ENCODE measurements around the gene PDCD4. TPM values are rescaled to one million over a fixed set of nuclear protein-coding genes. Genes with fewer than 3 reads are reported as not detected.

PDCD4 gene
- polyA plus RNA-seq, 1 of the 3 experiments (the other 2 are of a cell fraction): 23.3 TPM

DNA sequence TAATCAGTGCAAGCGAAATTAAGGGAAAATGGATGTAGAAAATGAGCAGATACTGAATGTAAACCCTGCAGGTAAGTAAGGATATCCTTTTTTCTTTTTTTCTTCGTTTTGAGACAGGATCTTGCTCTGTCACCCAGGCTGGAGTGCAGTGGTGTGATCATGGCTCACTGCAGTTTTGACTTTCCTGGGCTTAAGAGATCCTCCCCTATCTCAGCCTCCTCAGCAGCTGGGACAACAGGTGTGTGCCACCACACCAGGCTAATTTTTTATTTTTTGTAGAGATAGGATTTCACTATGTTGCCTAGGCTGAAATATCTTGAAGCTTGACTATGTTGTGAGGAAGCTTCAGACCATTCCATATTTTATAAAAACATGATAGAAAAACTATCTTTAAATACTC, 4.3 kb downstream of the PDCD4 start:
- H3K36me3 ChIP-seq (replicated peaks in 1 of 2; ENCODE audit: control insufficient read depth in 1 of 2, insufficient read depth in 2 of 2, low read length in 1 of 2): peaks cover 22 to 45% of the 10 kb centered on the region in 2 experiments
- H3K4me3 ChIP-seq (ENCODE audit: low read depth in 2 of 2, low read length in 1 of 2): no peak overlapping the region
- H3K9me2 ChIP-seq: no peaks in the 10 kb centered on the region
- 85% methylated on average over 2 of the region's 2 CpGs for WGBS (ENCODE audit: low lambda C conversion rate)
- DNase-seq: no peak
- no peaks in the 10 kb centered on the region for H3K27me3 ChIP-seq (ENCODE audit: insufficient read depth)
- H3K79me2 ChIP-seq (ENCODE audit: insufficient read depth): peaks cover 36% of the 10 kb centered on the region
- no peak overlapping the region for H2AFZ ChIP-seq (ENCODE audit: low read depth)
- H3F3A ChIP-seq (replicated peaks; ENCODE audit: insufficient read depth): peaks cover 3% of the 10 kb centered on the region
- no peak overlapping the region for H3K9ac ChIP-seq
- peaks cover 0 to 20% of the 10 kb centered on the region in 2 experiments; a peak in 2 of 4 replicates for H3K4me1 ChIP-seq (ENCODE audit: control insufficient read depth in 1 of 2, insufficient read depth in 2 of 2, low read depth in 1 of 2, low read length in 1 of 2)
- H4K20me1 ChIP-seq (ENCODE audit: insufficient read depth): peaks cover 13% of the 10 kb centered on the region; the same call in 1 of the 2 replicates
- TF ChIP-seq NFIC (IDR thresholded peaks at IDR 0.05; ENCODE audit: borderline replicate concordance) (no peak), TAF1 (IDR thresholded peaks at IDR 0.05; ENCODE audit: borderline replicate concordance, low read depth, low read length) (no peak), RFX5 (IDR thresholded peaks at IDR 0.05; ENCODE audit: low read length) (no peak), MXI1 (IDR thresholded peaks at IDR 0.05; ENCODE audit: low read depth, low read length) (no peak), RAD21 (IDR thresholded peaks at IDR 0.05; ENCODE audit: low read length) (no peak), FOXJ3 (CRISPR knock-in tag; IDR thresholded peaks at IDR 0.05) (no peak), EZH2phosphoT487 (IDR thresholded peaks at IDR 0.05; ENCODE audit: borderline replicate concordance, low read depth) (no peak), NRF1 (IDR thresholded peaks at IDR 0.05; ENCODE audit: low read depth, low read length) (no peak), MEF2A (IDR thresholded peaks at IDR 0.05; ENCODE audit: borderline replicate concordance, low read depth) (no peak), RXRA (IDR thresholded peaks at IDR 0.05; ENCODE audit: borderline replicate concordance, low read depth) (no peak), YY1 (IDR thresholded peaks at IDR 0.05; ENCODE audit: low read depth) (no peak)
- TF ChIP-seq, protein P1, sequence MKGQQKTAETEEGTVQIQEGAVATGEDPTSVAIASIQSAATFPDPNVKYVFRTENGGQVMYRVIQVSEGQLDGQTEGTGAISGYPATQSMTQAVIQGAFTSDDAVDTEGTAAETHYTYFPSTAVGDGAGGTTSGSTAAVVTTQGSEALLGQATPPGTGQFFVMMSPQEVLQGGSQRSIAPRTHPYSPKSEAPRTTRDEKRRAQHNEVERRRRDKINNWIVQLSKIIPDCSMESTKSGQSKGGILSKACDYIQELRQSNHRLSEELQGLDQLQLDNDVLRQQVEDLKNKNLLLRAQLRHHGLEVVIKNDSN (IDR thresholded peaks at IDR 0.05; ENCODE audit: borderline replicate concordance, low read depth): no peak
- TF ChIP-seq, protein P2, sequence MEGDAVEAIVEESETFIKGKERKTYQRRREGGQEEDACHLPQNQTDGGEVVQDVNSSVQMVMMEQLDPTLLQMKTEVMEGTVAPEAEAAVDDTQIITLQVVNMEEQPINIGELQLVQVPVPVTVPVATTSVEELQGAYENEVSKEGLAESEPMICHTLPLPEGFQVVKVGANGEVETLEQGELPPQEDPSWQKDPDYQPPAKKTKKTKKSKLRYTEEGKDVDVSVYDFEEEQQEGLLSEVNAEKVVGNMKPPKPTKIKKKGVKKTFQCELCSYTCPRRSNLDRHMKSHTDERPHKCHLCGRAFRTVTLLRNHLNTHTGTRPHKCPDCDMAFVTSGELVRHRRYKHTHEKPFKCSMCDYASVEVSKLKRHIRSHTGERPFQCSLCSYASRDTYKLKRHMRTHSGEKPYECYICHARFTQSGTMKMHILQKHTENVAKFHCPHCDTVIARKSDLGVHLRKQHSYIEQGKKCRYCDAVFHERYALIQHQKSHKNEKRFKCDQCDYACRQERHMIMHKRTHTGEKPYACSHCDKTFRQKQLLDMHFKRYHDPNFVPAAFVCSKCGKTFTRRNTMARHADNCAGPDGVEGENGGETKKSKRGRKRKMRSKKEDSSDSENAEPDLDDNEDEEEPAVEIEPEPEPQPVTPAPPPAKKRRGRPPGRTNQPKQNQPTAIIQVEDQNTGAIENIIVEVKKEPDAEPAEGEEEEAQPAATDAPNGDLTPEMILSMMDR (IDR thresholded peaks at IDR 0.05): no peak
- POLR2A ChIA-PET: no interaction called here
- CTCF ChIA-PET: interaction anchor here (0.8 to 1.5 kb wide), 4 partner anchors 15 to 129 kb away, joined by 3 to 4 read pairs (median 4); no protein-coding TSS in a partner anchor
- no peak overlapping the region for H3K27ac ChIP-seq (ENCODE audit: low read depth in 2 of 2, low read length in 1 of 2)
- H3K4me2 ChIP-seq: no peak overlapping the region
- H3K9me3 ChIP-seq: no peaks in the 10 kb centered on the region

DNA sequence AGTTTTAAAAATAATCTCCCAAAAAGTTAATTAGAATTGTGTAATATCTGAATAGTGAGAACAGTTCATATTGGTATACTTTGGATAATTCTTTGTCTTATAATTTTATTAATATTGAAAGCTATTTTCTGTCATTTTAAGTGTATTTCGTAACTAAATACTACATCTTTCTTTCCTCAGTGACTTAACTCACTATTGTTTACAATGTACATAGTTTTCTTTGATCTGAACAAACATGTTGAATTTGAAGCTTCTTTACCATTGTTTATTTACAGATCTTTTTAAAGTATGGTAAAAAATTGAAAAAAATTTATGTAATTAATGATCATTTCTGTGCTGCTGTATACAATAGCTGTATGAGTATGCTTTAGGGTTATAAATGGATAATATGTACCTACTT, 5.1 kb downstream of the PDCD4 start:
- Histone ChIP-seq H4K20me1 (ENCODE audit: insufficient read depth) (peaks cover 13% of the 10 kb centered on the region; the same call in 1 of the 2 replicates), H3K36me3 (replicated peaks in 1 of 2; ENCODE audit: control insufficient read depth in 1 of 2, insufficient read depth in 2 of 2, low read length in 1 of 2) (peaks cover 26 to 53% of the 10 kb centered on the region in 2 experiments), H3K9me2 (no peaks in the 10 kb centered on the region), H3F3A (replicated peaks; ENCODE audit: insufficient read depth) (peaks cover 3% of the 10 kb centered on the region), H2AFZ (ENCODE audit: low read depth) (no peak overlapping the region), H3K9ac (no peak overlapping the region), H3K79me2 (ENCODE audit: insufficient read depth) (peaks cover 36% of the 10 kb centered on the region), H3K27ac (ENCODE audit: low read depth in 2 of 2, low read length in 1 of 2) (no peak overlapping the region), H3K4me2 (no peak overlapping the region), H3K9me3 (no peaks in the 10 kb centered on the region), H3K4me1 (ENCODE audit: control insufficient read depth in 1 of 2, insufficient read depth in 2 of 2, low read depth in 1 of 2, low read length in 1 of 2) (peaks cover 0 to 15% of the 10 kb centered on the region in 2 experiments; a peak in 2 of 4 replicates), H3K27me3 (ENCODE audit: insufficient read depth) (no peaks in the 10 kb centered on the region), H3K4me3 (ENCODE audit: low read depth in 2 of 2, low read length in 1 of 2) (no peak overlapping the region)
- WGBS (ENCODE audit: low lambda C conversion rate): 98% methylated on average over 1 of the region's 1 CpG
- no peak for DNase-seq
- POLR2A ChIA-PET: no interaction called here
- CTCF ChIA-PET: interaction anchor here (1.1 to 1.6 kb wide), 3 partner anchors 10 to 131 kb away, joined by 3 to 7 read pairs (median 5); no protein-coding TSS in a partner anchor
- TF ChIP-seq, protein P3, sequence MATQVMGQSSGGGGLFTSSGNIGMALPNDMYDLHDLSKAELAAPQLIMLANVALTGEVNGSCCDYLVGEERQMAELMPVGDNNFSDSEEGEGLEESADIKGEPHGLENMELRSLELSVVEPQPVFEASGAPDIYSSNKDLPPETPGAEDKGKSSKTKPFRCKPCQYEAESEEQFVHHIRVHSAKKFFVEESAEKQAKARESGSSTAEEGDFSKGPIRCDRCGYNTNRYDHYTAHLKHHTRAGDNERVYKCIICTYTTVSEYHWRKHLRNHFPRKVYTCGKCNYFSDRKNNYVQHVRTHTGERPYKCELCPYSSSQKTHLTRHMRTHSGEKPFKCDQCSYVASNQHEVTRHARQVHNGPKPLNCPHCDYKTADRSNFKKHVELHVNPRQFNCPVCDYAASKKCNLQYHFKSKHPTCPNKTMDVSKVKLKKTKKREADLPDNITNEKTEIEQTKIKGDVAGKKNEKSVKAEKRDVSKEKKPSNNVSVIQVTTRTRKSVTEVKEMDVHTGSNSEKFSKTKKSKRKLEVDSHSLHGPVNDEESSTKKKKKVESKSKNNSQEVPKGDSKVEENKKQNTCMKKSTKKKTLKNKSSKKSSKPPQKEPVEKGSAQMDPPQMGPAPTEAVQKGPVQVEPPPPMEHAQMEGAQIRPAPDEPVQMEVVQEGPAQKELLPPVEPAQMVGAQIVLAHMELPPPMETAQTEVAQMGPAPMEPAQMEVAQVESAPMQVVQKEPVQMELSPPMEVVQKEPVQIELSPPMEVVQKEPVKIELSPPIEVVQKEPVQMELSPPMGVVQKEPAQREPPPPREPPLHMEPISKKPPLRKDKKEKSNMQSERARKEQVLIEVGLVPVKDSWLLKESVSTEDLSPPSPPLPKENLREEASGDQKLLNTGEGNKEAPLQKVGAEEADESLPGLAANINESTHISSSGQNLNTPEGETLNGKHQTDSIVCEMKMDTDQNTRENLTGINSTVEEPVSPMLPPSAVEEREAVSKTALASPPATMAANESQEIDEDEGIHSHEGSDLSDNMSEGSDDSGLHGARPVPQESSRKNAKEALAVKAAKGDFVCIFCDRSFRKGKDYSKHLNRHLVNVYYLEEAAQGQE (IDR thresholded peaks at IDR 0.05; ENCODE audit: low read depth, low read length): no peak
- TF ChIP-seq, protein P4, sequence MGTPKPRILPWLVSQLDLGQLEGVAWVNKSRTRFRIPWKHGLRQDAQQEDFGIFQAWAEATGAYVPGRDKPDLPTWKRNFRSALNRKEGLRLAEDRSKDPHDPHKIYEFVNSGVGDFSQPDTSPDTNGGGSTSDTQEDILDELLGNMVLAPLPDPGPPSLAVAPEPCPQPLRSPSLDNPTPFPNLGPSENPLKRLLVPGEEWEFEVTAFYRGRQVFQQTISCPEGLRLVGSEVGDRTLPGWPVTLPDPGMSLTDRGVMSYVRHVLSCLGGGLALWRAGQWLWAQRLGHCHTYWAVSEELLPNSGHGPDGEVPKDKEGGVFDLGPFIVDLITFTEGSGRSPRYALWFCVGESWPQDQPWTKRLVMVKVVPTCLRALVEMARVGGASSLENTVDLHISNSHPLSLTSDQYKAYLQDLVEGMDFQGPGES (IDR thresholded peaks at IDR 0.05; ENCODE audit: low read depth, low read length): no peak
- TF ChIP-seq ELF1 (IDR thresholded peaks at IDR 0.05) (no peak), YY1 (IDR thresholded peaks at IDR 0.05; ENCODE audit: low read depth) (no peak), FOXJ3 (CRISPR knock-in tag; IDR thresholded peaks at IDR 0.05) (no peak), MXI1 (IDR thresholded peaks at IDR 0.05; ENCODE audit: low read depth, low read length) (no peak), NFIC (IDR thresholded peaks at IDR 0.05; ENCODE audit: borderline replicate concordance) (no peak)
- TF ChIP-seq, protein P5, sequence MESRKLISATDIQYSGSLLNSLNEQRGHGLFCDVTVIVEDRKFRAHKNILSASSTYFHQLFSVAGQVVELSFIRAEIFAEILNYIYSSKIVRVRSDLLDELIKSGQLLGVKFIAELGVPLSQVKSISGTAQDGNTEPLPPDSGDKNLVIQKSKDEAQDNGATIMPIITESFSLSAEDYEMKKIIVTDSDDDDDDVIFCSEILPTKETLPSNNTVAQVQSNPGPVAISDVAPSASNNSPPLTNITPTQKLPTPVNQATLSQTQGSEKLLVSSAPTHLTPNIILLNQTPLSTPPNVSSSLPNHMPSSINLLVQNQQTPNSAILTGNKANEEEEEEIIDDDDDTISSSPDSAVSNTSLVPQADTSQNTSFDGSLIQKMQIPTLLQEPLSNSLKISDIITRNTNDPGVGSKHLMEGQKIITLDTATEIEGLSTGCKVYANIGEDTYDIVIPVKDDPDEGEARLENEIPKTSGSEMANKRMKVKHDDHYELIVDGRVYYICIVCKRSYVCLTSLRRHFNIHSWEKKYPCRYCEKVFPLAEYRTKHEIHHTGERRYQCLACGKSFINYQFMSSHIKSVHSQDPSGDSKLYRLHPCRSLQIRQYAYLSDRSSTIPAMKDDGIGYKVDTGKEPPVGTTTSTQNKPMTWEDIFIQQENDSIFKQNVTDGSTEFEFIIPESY (IDR thresholded peaks at IDR 0.05; ENCODE audit: borderline replicate concordance, low read depth): no peak

Measured in SK-N-SH (cell line).